ENCODE data around the gene HOXB3. TPM values are rescaled to one million over a fixed set of nuclear protein-coding genes. Genes with fewer than 3 reads are reported as not detected.

The HOXB3 gene
- total RNA-seq, 5 donors from 2014 or later (not counting 1 experiment from before 2014, with no cell fraction given) = 3.5 to 7.7 (median 4.2) TPM

- H3K27me3 Mint-ChIP-seq = peaks cover 78 to 86% of the 10 kb centered on the region in 2 donors
- ChIA-PET POLR2A (no interaction called here), CTCF (interaction anchor here (0.6 to 2.0 kb wide), 4 partner anchors 24 to 484 kb away, joined by 3 to 9 read pairs (median 4); partner anchors contain the start of gene HOXB5 (in 1 of the 2))
- H3K4me3 ChIP-seq (ENCODE audit: control insufficient read depth in 1 of 2, extremely low read depth in 1 of 2, low read length in 1 of 2) = no peak overlapping the region
- H3K36me3 ChIP-seq (ENCODE audit: control insufficient read depth in 2 of 2, extremely low read depth in 1 of 2, insufficient read depth in 1 of 2, low read length in 1 of 2) = no peaks in the 10 kb centered on the region
- H3K27me3 ChIP-seq (replicated peaks in 1 of 2; ENCODE audit: control insufficient read depth in 2 of 2, extremely low read depth in 1 of 2, insufficient read depth in 2 of 2, low read length in 1 of 2) = peaks cover 15 to 98% of the 10 kb centered on the region in 2 experiments
- H3K4me3 Mint-ChIP-seq = peak overlapping the region in 2 of 3 donors; percentile 38 to 39
- DNase-seq (no peak), ATAC-seq (replicated peaks in 1 of 4) (no peak)
- no peaks in the 10 kb centered on the region for H3K36me3 Mint-ChIP-seq
- H3K9me3 Mint-ChIP-seq = no peaks in the 10 kb centered on the region
- H3K27ac ChIP-seq (ENCODE audit: low read length) = no peak overlapping the region
- H3K9me3 ChIP-seq = no peaks in the 10 kb centered on the region
- peaks cover 12 to 60% of the 10 kb centered on the region in 2 experiments for H3K4me1 ChIP-seq (ENCODE audit: control insufficient read depth in 1 of 2, extremely low read depth in 1 of 2, insufficient read depth in 2 of 2, low read length in 2 of 2)
- peaks cover 38 to 51% (median 51%) of the 10 kb centered on the region in 3 donors for H3K4me1 Mint-ChIP-seq
- WGBS (ENCODE audit: insufficient coverage) = 78% methylated on average over 8 of the region's 15 CpGs
- peak overlapping the region in 1 of 2 donors; percentile 75 for H3K27ac Mint-ChIP-seq
These were observed 26.9 kb upstream of the HOXB3 start for GRCh38 chr17:48616717-48617470.

GRCh38 chr17:48615963-48616716 lies 26.1 kb upstream of the HOXB3 start:
- Histone ChIP-seq H3K4me1 (ENCODE audit: control insufficient read depth in 1 of 2, extremely low read depth in 1 of 2, insufficient read depth in 2 of 2, low read length in 2 of 2) (peaks cover 18 to 67% of the 10 kb centered on the region in 2 experiments), H3K27me3 (replicated peaks in 1 of 2; ENCODE audit: control insufficient read depth in 2 of 2, extremely low read depth in 1 of 2, insufficient read depth in 2 of 2, low read length in 1 of 2) (peaks cover 18 to 98% of the 10 kb centered on the region in 2 experiments), H3K4me3 (ENCODE audit: control insufficient read depth in 1 of 2, extremely low read depth in 1 of 2, low read length in 1 of 2) (no peak overlapping the region), H3K27ac (ENCODE audit: low read length) (no peak overlapping the region), H3K9me3 (no peaks in the 10 kb centered on the region), H3K36me3 (ENCODE audit: control insufficient read depth in 2 of 2, extremely low read depth in 1 of 2, insufficient read depth in 1 of 2, low read length in 1 of 2) (no peaks in the 10 kb centered on the region)
- ChIA-PET POLR2A (no interaction called here), CTCF (interaction anchor here (0.5 to 1.3 kb wide), 8 partner anchors 14 to 663 kb away, joined by 3 to 9 read pairs (median 4); partner anchors contain the start of gene HOXB5 (in 1 of the 2))
- ATAC-seq (replicated peaks in 1 of 4) (no peak), DNase-seq (no peak)
- WGBS (ENCODE audit: insufficient coverage) = 57% methylated on average over 3 of the region's 17 CpGs
- Mint-ChIP-seq H3K27me3 (peaks cover 78 to 85% of the 10 kb centered on the region in 2 donors), H3K27ac (peak overlapping the region in 1 of 2 donors; percentile 36), H3K4me3 (no peak overlapping the region), H3K9me3 (no peaks in the 10 kb centered on the region), H3K4me1 (peaks cover 45 to 58% (median 58%) of the 10 kb centered on the region in 3 donors), H3K36me3 (no peaks in the 10 kb centered on the region)

GRCh38 chr17:48615047-48615962 lies 25.3 kb upstream of the HOXB3 start, which contains the start of gene HOXB8:
HOXB8 (minus strand) TSS chr17:48615292; CDS start chr17:48614704, 588 bp downstream.
- Mint-ChIP-seq H3K9me3 (no peaks in the 10 kb centered on the region), H3K27ac (peak within 1 kb of the TSS in 1 of 2 donors; percentile 36), H3K27me3 (peaks cover 76 to 82% of the 10 kb centered on the region in 2 donors), H3K4me3 (peak within 1 kb of the TSS in 2 of 3 donors; percentile 31 to 92), H3K4me1 (peaks cover 50 to 64% (median 64%) of the 10 kb centered on the region in 3 donors), H3K36me3 (no peaks in the 10 kb centered on the region)
- Histone ChIP-seq H3K27ac (ENCODE audit: low read length) (no peak within 1 kb of the TSS), H3K4me1 (ENCODE audit: control insufficient read depth in 1 of 2, extremely low read depth in 1 of 2, insufficient read depth in 2 of 2, low read length in 2 of 2) (peaks cover 20 to 76% of the 10 kb centered on the region in 2 experiments), H3K36me3 (ENCODE audit: control insufficient read depth in 2 of 2, extremely low read depth in 1 of 2, insufficient read depth in 1 of 2, low read length in 1 of 2) (no peaks in the 10 kb centered on the region), H3K27me3 (replicated peaks in 1 of 2; ENCODE audit: control insufficient read depth in 2 of 2, extremely low read depth in 1 of 2, insufficient read depth in 2 of 2, low read length in 1 of 2) (peaks cover 17 to 98% of the 10 kb centered on the region in 2 experiments), H3K4me3 (ENCODE audit: control insufficient read depth in 1 of 2, extremely low read depth in 1 of 2, low read length in 1 of 2) (peak within 1 kb of the TSS in 1 of 2 donors; percentile 25), H3K9me3 (no peaks in the 10 kb centered on the region)
- DNase-seq (no peak), ATAC-seq (replicated peaks in 1 of 4) (no peak)
- POLR2A ChIA-PET = interaction anchor here (0.5 to 0.6 kb wide), 4 partner anchors 11 to 445 kb away, joined by 3 to 7 read pairs (median 6); no protein-coding TSS in a partner anchor
- 11% methylated on average over 4 of the region's 41 CpGs for WGBS (ENCODE audit: insufficient coverage)
- CTCF ChIA-PET = interaction anchor here (0.5 to 1.5 kb wide), 9 partner anchors 10 to 662 kb away, joined by 3 to 9 read pairs (median 4); partner anchors contain the start of genes HOXB5 (in 1 of the 2) and HOXB6 (in 1 of the 2)

GRCh38 chr17:48613862-48614694 lies 24.0 kb upstream of the HOXB3 start:
- 2% methylated on average over 51 of the region's 55 CpGs for WGBS (ENCODE audit: insufficient coverage)
- Histone ChIP-seq H3K27ac (ENCODE audit: low read length) (no peak overlapping the region), H3K4me1 (ENCODE audit: control insufficient read depth in 1 of 2, extremely low read depth in 1 of 2, insufficient read depth in 2 of 2, low read length in 2 of 2) (peaks cover 20 to 79% of the 10 kb centered on the region in 2 experiments), H3K27me3 (replicated peaks in 1 of 2; ENCODE audit: control insufficient read depth in 2 of 2, extremely low read depth in 1 of 2, insufficient read depth in 2 of 2, low read length in 1 of 2) (peaks cover 17 to 97% of the 10 kb centered on the region in 2 experiments), H3K36me3 (ENCODE audit: control insufficient read depth in 2 of 2, extremely low read depth in 1 of 2, insufficient read depth in 1 of 2, low read length in 1 of 2) (no peaks in the 10 kb centered on the region), H3K9me3 (no peaks in the 10 kb centered on the region), H3K4me3 (ENCODE audit: control insufficient read depth in 1 of 2, extremely low read depth in 1 of 2, low read length in 1 of 2) (peak overlapping the region in 1 of 2 donors; percentile 25)
- Mint-ChIP-seq H3K36me3 (no peaks in the 10 kb centered on the region), H3K4me3 (peak overlapping the region; percentile 17 to 92 (median 31)), H3K4me1 (peaks cover 47 to 64% (median 59%) of the 10 kb centered on the region in 3 donors), H3K27ac (peak overlapping the region in 1 of 2 donors; percentile 59), H3K27me3 (peaks cover 67 to 82% of the 10 kb centered on the region in 2 donors), H3K9me3 (no peaks in the 10 kb centered on the region)
- POLR2A ChIA-PET = interaction anchor here (0.6 to 0.7 kb wide), 3 partner anchors 13 to 373 kb away, joined by 3 to 7 read pairs (median 4); no protein-coding TSS in a partner anchor
- ATAC-seq (replicated peaks in 1 of 4) = peak in 3 of 4 experiments; percentile 27 to 33 (median 29)
- CTCF ChIA-PET = interaction anchor here in 1 of 2 donors (0.6 to 1.5 kb wide), 4 partner anchors 9 to 534 kb away, joined by 3 to 6 read pairs (median 4); partner anchors contain the start of gene HOXB6
- DNase-seq = peak in 5 of 35 experiments; percentile 27 to 60 (median 32)

Data from T-cell (primary cell).